ENCODE data around the gene CTNNA2.
"Not testable (repeated sequence)": the region's sequence is repeated elsewhere in the genome, so short reads cannot be mapped to it uniquely, and the experiment has no call there.

The CTNNA2 gene

DNA sequence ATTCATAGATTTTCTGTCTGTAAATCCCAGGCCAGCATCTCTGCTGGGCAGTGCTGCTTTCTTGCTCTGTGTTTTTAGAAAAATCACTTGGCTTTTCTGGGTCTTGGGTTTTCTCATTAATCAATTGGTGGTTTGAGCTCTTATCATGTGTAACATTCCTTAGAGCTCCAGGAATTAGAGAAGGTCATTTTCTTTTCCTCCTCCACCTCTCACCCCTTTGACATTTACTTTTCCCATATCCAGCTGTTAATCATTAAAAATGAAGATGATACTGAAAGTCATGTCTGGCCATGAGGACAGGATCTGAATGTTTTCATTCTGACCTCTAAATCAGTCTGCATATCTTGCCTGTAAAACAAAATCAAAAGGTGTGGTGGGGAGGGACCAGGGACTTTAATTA, 680.7 kb downstream of the CTNNA2 start:
- H3K4me3 ChIP-seq (ENCODE audit: low read depth, low read length) = no peak overlapping the region
- TF ChIP-seq, protein P1, sequence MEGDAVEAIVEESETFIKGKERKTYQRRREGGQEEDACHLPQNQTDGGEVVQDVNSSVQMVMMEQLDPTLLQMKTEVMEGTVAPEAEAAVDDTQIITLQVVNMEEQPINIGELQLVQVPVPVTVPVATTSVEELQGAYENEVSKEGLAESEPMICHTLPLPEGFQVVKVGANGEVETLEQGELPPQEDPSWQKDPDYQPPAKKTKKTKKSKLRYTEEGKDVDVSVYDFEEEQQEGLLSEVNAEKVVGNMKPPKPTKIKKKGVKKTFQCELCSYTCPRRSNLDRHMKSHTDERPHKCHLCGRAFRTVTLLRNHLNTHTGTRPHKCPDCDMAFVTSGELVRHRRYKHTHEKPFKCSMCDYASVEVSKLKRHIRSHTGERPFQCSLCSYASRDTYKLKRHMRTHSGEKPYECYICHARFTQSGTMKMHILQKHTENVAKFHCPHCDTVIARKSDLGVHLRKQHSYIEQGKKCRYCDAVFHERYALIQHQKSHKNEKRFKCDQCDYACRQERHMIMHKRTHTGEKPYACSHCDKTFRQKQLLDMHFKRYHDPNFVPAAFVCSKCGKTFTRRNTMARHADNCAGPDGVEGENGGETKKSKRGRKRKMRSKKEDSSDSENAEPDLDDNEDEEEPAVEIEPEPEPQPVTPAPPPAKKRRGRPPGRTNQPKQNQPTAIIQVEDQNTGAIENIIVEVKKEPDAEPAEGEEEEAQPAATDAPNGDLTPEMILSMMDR (IDR thresholded peaks at IDR 0.05; ENCODE audit: borderline replicate concordance, insufficient read depth, low read depth, low read length) = no peak

DNA sequence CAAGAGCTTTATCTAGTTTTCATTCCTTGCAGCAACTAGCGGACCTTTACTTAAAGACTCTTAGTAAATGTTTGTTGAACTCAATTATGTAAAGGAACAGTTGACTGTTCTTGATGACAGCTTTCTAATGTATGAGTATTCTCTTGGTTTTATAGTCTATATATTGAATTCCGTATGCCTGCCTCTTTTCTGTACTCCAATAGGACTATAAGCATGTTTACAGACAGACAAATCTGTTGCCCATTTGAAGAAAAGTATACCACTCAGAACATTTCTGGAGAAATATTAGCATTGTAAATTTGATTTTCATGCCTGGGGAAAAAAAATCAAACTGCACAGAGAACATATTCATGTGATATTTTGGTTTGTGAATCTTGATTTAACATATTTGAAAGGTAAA, 682.2 kb downstream of the CTNNA2 start:
- TF ChIP-seq, protein P1 (IDR thresholded peaks at IDR 0.05; ENCODE audit: borderline replicate concordance, insufficient read depth, low read depth, low read length) = no peak
- H3K4me3 ChIP-seq (ENCODE audit: low read depth, low read length) = no peak overlapping the region

DNA sequence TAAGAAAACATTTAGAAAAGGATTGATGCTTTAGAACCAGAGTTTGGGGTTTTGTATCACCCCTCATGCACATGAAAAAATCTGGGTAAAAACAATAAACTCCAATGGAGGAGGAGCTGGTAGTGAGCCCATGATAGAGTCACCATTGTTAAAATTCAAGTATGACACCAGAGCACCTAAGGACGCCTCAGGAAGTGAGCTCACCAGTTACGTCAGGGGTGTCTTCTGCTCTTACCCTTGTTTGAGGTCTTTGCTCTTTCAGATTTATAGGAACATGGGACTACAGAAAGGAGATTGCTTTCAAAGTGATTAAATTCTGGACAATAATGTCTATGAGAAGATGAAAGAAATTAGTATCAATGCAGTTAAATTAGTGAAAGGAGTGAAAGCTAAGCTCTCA, 685.2 kb downstream of the CTNNA2 start:
- no peak overlapping the region for H3K4me3 ChIP-seq (ENCODE audit: low read depth, low read length)
- TF ChIP-seq, protein P1 (IDR thresholded peaks at IDR 0.05; ENCODE audit: borderline replicate concordance, insufficient read depth, low read depth, low read length) = no peak

DNA sequence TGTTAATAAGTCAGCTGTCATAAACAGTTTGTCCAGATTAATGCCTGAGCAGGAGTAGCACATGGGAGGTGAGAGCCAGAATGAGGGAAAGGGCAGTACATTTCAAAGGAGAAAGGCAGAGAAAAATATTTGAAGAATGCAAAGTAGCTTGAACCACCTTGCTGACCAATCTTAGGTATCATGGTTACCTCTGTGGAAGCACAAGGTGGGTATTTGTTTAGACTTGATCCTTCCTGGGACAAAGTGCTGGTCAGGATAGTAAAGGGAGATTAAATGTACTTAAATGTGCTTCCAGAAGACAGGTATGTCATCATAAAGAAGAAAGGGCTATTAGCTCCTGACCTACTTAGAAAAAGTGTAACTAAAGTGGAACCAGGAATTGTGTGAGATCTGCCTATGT, 686.7 kb downstream of the CTNNA2 start:
- H3K4me3 ChIP-seq (ENCODE audit: low read depth, low read length) = no peak overlapping the region
- TF ChIP-seq, protein P1 (IDR thresholded peaks at IDR 0.05; ENCODE audit: borderline replicate concordance, insufficient read depth, low read depth, low read length) = no peak

DNA sequence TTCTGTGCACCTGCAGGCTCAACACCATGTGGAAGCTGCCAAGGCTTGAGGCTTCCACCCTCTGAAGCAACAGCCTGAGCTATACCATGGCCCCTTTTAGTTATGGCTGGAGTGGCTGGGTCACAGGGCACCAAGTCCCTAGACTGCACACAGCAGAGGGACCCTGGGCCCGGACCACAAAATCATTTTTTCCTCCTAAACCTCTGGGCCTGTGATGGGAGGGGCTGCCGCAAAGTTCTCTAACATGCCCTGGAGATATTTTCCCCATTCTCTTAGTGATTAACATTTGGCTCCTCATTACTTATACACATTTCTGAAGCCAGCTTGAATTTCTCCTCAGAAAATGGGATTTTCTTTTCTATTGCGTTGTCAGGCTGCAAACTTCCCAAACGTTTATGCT, 691.1 kb downstream of the CTNNA2 start:
- H3K4me3 ChIP-seq (ENCODE audit: low read depth, low read length) = not testable (repeated sequence)

DNA sequence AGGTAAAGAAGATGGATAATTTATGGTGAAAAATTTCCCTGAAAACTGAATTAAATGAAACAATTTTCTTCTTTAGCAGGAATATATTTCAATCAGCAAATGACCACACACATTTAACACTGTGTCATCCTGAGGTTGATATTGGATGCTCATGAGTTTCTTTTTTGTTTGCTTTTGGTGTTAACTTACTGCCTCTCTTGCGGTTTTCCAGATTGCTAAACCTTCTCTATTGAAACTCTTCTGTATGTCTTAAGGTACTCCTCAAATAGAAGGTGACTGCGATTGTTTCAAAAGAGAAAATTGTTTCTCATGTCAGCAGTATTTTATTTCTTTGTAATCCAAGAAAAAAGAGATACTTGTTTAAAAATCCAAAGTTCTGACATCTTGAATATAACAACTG, 692.6 kb downstream of the CTNNA2 start:
- TF ChIP-seq, protein P1 (IDR thresholded peaks at IDR 0.05; ENCODE audit: borderline replicate concordance, insufficient read depth, low read depth, low read length) = no peak
- H3K4me3 ChIP-seq (ENCODE audit: low read depth, low read length) = no peak overlapping the region

DNA sequence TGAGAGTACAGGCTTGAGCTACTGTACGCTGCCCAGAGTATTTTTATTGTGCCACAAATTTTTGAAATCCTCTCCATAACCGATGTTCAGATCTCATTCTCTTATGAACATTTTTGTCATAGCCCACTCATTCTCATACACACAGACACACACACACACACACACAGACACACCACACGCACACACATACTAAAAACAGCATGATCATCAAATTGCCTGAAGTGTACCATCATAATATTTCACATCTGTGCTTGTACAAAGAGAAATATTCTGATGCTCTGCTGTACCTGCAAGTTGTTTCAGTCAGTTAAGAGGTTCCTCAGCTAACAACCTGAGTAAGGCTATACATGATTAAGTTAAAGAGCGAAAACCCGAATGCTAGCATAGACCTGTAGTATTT, 696.6 kb downstream of the CTNNA2 start:
- H3K4me3 ChIP-seq (ENCODE audit: low read depth, low read length) = no peak overlapping the region
- TF ChIP-seq, protein P1 (IDR thresholded peaks at IDR 0.05; ENCODE audit: borderline replicate concordance, insufficient read depth, low read depth, low read length) = no peak

DNA sequence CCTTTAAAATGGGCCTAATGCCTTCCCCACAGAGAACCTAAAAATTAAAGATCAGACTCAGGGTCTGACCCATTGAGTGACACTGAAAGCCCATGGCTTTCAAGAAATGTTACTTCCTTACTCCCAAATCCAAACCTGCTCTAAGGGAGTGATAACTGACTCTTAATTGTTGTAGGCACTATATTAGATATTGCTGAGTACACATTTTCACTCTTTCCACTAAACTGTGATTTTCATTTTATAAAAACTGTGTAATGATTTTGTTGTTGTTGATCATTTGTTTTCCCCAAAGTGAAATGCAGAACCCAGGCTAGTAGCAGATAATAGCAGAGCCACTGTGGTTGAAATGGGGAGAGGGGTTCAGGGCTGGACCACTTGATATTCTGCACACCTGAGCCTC, 704.6 kb downstream of the CTNNA2 start:
- no peak overlapping the region for H3K4me3 ChIP-seq (ENCODE audit: low read depth, low read length)
- TF ChIP-seq, protein P1 (IDR thresholded peaks at IDR 0.05; ENCODE audit: borderline replicate concordance, insufficient read depth, low read depth, low read length) = no peak
